Activated B cell treated with CpG ODN at 0.5 μM for 24 hours (primary cell): Measurements from ENCODE around the gene ADAMTSL3. TPM values are rescaled to one million over a fixed set of nuclear protein-coding genes. Genes with fewer than 3 reads are reported as not detected.

Experiments used
- ATAC-seq: fragments of 200-7000 bp; cut with Tn5 transposase; one replicate; pipeline ENCODE4 v1.10.0; 2021; ENCODE audit warnings: low read depth, mild to moderate bottlenecking, moderate library complexity
- CTCF ChIA-PET: fragments of 350-600 bp; sonication (Branson Sonifier 250); formaldehyde crosslinking; loops from one replicate; lab custom pipeline; 2021; ENCODE audit warnings: antibody characterized with exemption; lab: Charles Lee
- POLR2A ChIA-PET: fragments of 350-600 bp; sonication (Branson Sonifier 250); formaldehyde crosslinking; loops from one replicate; lab custom pipeline; 2021; ENCODE audit warnings: antibody characterized with exemption; lab: Charles Lee
- DNase-seq: peaks from one replicate; pipeline ENCODE4 v3.0.0; 2022
- H3K27ac Mint-ChIP-seq: one replicate; pipeline ENCODE4 v1.8.0; 2020; ENCODE audit warnings: mixed read lengths
- H3K27me3 Mint-ChIP-seq: one replicate; pipeline ENCODE4 v1.8.0; 2021; ENCODE audit warnings: mixed read lengths
- H3K36me3 Mint-ChIP-seq: one replicate; pipeline ENCODE4 v1.8.0; 2021; ENCODE audit warnings: low read depth, mixed read lengths
- H3K4me1 Mint-ChIP-seq: one replicate; pipeline ENCODE4 v1.8.0; 2021; ENCODE audit warnings: mixed read lengths
- H3K4me3 Mint-ChIP-seq: one replicate; pipeline ENCODE4 v1.8.0; 2020; ENCODE audit warnings: mild to moderate bottlenecking, mixed read lengths
- H3K9me3 Mint-ChIP-seq: one replicate; pipeline ENCODE4 v1.8.0; 2020; ENCODE audit warnings: mixed read lengths
- CTCF ChIP-seq: fragments of 200-600 bp; IDR thresholded peaks from one replicate; pipeline ENCODE4 v1.8.0; 2022; ENCODE audit warnings: antibody characterized with exemption, mild to moderate bottlenecking
- intact Hi-C: fragments of 100-400 bp; cut with micrococcal nuclease; formaldehyde crosslinking; loops from one replicate; pipeline ENCODE4 v1.15.1; 2024
- total RNA-seq: library from RNA; stranded (reverse); gene quantifications from 2 replicates; pipeline ENCODE4 v1.2.3, GENCODE V29; 2022

Gene ADAMTSL3
- total RNA-seq, 1 donor from 2014 or later = not detected

- Mint-ChIP-seq H3K4me1 (no peaks in the 10 kb centered on the region), H3K9me3 (no peaks in the 10 kb centered on the region), H3K27ac (no peak overlapping the region), H3K36me3 (no peaks in the 10 kb centered on the region), H3K4me3 (no peak overlapping the region), H3K27me3 (peaks cover 3% of the 10 kb centered on the region)
- no peak for DNase-seq
- intact Hi-C loops = no loop called here
- ChIA-PET CTCF (no interaction called here), POLR2A (no interaction called here)
- ATAC-seq = no peak
- no peak for TF ChIP-seq CTCF
Observed at GRCh38 chr15:83610901-83611685, 42.8 kb upstream of the ADAMTSL3 start.

GRCh38 chr15:83612226-83612625 lies 41.7 kb upstream of the ADAMTSL3 start:
- Mint-ChIP-seq H3K9me3 (no peaks in the 10 kb centered on the region), H3K27me3 (no peaks in the 10 kb centered on the region), H3K4me1 (no peaks in the 10 kb centered on the region), H3K27ac (no peak overlapping the region), H3K36me3 (no peaks in the 10 kb centered on the region), H3K4me3 (no peak overlapping the region)
- no peak for TF ChIP-seq CTCF
- intact Hi-C loops = no loop called here
- ATAC-seq (no peak), DNase-seq (no peak)
- CTCF ChIA-PET = no interaction called here
- POLR2A ChIA-PET = no interaction called here

- no peak for TF ChIP-seq CTCF
- intact Hi-C loops = no loop called here
Observed at GRCh38 chr15:83612898-83613635, 40.9 kb upstream of the ADAMTSL3 start.

GRCh38 chr15:83613714-83614113 lies 40.2 kb upstream of the ADAMTSL3 start:
- no peak overlapping the region for H3K4me3 Mint-ChIP-seq

More at GRCh38 chr15:83612898-83613635, 40.9 kb upstream of the ADAMTSL3 start:
- Mint-ChIP-seq H3K9me3 (no peaks in the 10 kb centered on the region), H3K27ac (no peak overlapping the region), H3K4me1 (no peaks in the 10 kb centered on the region), H3K27me3 (no peaks in the 10 kb centered on the region), H3K36me3 (no peaks in the 10 kb centered on the region), H3K4me3 (no peak overlapping the region)
- no peak for ATAC-seq
- POLR2A ChIA-PET = no interaction called here
- CTCF ChIA-PET = no interaction called here
- DNase-seq = no peak

More at GRCh38 chr15:83613714-83614113, 40.2 kb upstream of the ADAMTSL3 start:
- Mint-ChIP-seq H3K27ac (no peak overlapping the region), H3K36me3 (no peaks in the 10 kb centered on the region), H3K27me3 (no peaks in the 10 kb centered on the region), H3K4me1 (no peaks in the 10 kb centered on the region), H3K9me3 (no peaks in the 10 kb centered on the region)
- no peak for TF ChIP-seq CTCF
- ChIA-PET CTCF (no interaction called here), POLR2A (no interaction called here)
- no peak for DNase-seq
- intact Hi-C loops = no loop called here
- no peak for ATAC-seq
